A549 (cell line): Measurements from ENCODE around the gene TBC1D10B.

Experiments used
- CTCF ChIP-seq: fragments of >200 bp; sonication (Bioruptor Twin); formaldehyde crosslinking; IDR thresholded peaks from 3 replicates; pipeline ENCODE4 v1.5.1; 2016
- ELK1 ChIP-seq: fragments of 150-350 bp; IDR thresholded peaks from 2 replicates; pipeline ENCODE4 v1.6.1; 2014; ENCODE audit warnings: low read depth, mild to moderate bottlenecking, low read length
- HMGXB4 ChIP-seq: fragments of 250-450 bp; sonication (Bioruptor Pico); IDR thresholded peaks from 2 replicates; pipeline ENCODE4 v1.5.0; 2021; ENCODE audit warnings: mild to moderate bottlenecking, moderate library complexity, borderline replicate concordance
- POLR2A ChIP-seq: IDR thresholded peaks from 2 replicates; pipeline ENCODE4 v1.6.1; 2012; ENCODE audit warnings: mild to moderate bottlenecking, low read length

GRCh38 chr16:30355144-30355953, 14.9 kb downstream of the TBC1D10B start, which contains the start of gene CD2BP2:
- TF ChIP-seq POLR2A (0 out of 2 replicates have a peak, but pooled peaks have one; percentile 31), HMGXB4 (no peak), ELK1 (no peak), CTCF (no peak)
